Cardiac muscle cell (in vitro differentiated cells and primary cell): ENCODE data around the gene SFN. TPM values are rescaled to one million over a fixed set of nuclear protein-coding genes. Genes with fewer than 3 reads are reported as not detected.

Experiments
- DNase-seq, 2 donors: peaks; one replicate each; pipeline versions ENCODE4 v3.0.0 to v3.0.0-alpha.2; 2010 to 2017; ENCODE audit warnings: low read depth in 1 of 2, low spot score in 1 of 2
- H3K27ac ChIP-seq: fragments of 200-600 bp; sonication (generic); 2 replicates; pipeline ENCODE4 v1.5.1; 2016
- H3K27me3 ChIP-seq: fragments of 200-600 bp; sonication (generic); 2 replicates; pipeline ENCODE4 v1.6.0; 2016; ENCODE audit warnings: control low read depth
- H3K36me3 ChIP-seq: fragments of 200-600 bp; sonication (generic); 2 replicates; pipeline ENCODE4 v1.5.1; 2016; ENCODE audit warnings: control low read depth
- H3K4me1 ChIP-seq: fragments of 200-600 bp; sonication (generic); 2 replicates; pipeline ENCODE4 v1.8.1; 2017; ENCODE audit warnings: low read depth, mild to moderate bottlenecking, mixed run types
- H3K4me3 ChIP-seq: fragments of 200-600 bp; sonication (generic); 2 replicates; pipeline ENCODE4 v1.5.1; 2016; ENCODE audit warnings: mild to moderate bottlenecking
- H3K9me3 ChIP-seq: fragments of 200-600 bp; sonication (generic); 2 replicates; pipeline ENCODE4 v1.5.1; 2017; ENCODE audit warnings: low read depth, mild to moderate bottlenecking, control low read depth
- polyA plus RNA-seq: library from polyadenylated mRNA; unstranded; fragments of >200 nt; fragmentation: Nextera tagmentation; extraction: Ambion mirVana; gene quantifications from 2 replicates; pipeline ENCODE4 v1.2.1, GENCODE V29; 2016
- total RNA-seq: library from RNA; depleted of rRNA; stranded (reverse); fragments of >200 nt; gene quantifications from 2 replicates; pipeline ENCODE4 v1.2.3, GENCODE V29; 2016
- TF ChIP-seq, protein P1 (sequence below): IDR thresholded peaks from 2 replicates; pipeline ENCODE4 v1.5.1; 2012; ENCODE audit warnings: low read depth, mild to moderate bottlenecking, low read length

Gene SFN
- total and polyA plus RNA-seq, 2 experiments from 2014 or later: 0.13 to 0.15 TPM

DNA sequence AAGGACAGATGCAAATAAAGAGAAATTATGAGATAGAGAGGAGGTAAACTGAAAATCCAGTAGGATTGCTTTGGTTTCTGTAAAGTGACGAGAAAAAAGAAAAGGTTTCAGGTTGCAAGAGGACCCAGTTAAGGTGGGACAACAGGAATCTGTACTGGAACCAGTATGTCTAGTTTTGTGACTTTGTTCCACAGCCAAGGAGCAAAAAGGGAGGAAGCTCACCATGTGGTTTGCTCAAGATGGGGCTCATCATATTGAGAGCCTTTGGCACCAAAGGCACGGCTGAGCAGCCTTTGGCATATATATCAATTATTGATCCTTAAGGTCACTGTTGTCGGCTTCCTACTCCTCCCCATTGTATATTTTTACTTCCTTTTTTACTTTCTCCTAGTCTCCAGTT lies 38.2 kb upstream of the SFN start:
- Histone ChIP-seq H3K27me3 (no peaks in the 10 kb centered on the region), H3K27ac (no peak overlapping the region)
- TF ChIP-seq, protein P1, sequence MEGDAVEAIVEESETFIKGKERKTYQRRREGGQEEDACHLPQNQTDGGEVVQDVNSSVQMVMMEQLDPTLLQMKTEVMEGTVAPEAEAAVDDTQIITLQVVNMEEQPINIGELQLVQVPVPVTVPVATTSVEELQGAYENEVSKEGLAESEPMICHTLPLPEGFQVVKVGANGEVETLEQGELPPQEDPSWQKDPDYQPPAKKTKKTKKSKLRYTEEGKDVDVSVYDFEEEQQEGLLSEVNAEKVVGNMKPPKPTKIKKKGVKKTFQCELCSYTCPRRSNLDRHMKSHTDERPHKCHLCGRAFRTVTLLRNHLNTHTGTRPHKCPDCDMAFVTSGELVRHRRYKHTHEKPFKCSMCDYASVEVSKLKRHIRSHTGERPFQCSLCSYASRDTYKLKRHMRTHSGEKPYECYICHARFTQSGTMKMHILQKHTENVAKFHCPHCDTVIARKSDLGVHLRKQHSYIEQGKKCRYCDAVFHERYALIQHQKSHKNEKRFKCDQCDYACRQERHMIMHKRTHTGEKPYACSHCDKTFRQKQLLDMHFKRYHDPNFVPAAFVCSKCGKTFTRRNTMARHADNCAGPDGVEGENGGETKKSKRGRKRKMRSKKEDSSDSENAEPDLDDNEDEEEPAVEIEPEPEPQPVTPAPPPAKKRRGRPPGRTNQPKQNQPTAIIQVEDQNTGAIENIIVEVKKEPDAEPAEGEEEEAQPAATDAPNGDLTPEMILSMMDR: no peak

DNA sequence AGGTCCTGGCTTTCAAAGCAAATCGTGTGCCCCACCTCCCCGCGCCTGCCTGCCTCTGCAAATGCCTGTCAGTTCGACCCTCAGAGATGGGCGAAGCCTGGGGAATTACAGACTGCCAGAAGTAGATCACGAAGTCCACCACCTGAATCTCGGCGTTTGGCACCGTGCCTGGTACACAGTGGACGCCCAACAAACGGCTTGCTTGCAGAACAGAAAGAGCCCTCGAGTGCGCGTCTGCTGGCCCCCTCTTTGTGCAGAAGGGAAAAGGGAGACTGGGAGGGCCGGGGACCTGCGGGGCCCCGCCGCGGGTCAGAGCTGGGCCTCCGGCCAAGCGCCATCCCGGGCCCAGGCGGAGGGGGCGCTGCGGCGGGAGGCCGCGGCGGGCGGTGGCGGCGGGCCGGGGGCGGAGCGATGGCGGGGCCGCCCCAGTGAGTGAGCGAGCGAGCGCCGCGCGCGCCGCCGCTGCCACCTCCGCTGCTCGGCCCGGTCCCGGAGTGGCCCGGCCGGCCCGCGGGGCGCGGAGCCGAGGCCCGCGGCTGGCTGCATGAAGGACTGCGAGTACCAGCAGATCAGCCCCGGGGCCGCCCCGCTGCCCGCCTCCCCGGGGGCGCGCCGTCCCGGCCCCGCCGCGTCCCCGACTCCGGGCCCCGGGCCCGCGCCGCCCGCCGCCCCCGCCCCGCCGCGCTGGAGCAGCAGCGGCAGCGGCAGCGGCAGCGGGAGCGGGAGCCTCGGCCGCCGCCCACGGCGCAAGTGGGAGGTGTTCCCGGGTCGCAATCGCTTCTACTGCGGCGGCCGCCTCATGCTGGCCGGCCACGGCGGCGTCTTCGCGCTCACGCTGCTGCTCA lies 36.5 kb upstream of the SFN start, which contains the start of gene ZDHHC18:
Gene ZDHHC18, plus strand, starts transcription at position 428 of the 845 bp plus-strand sequence. Its CDS starts 117 bp downstream, at position 545.
- H3K4me3 ChIP-seq: peak within 1 kb of the TSS; percentile 95
- peak; percentile 62 to 85 for DNase-seq
- TF ChIP-seq, protein P1: peak; percentile 38
- peak within 1 kb of the TSS; percentile 55 for H3K27ac ChIP-seq
- no peaks in the 10 kb centered on the region for H3K9me3 ChIP-seq
- H3K4me1 ChIP-seq: peaks cover 22% of the 10 kb centered on the region
- no peaks in the 10 kb centered on the region for H3K36me3 ChIP-seq
- no peaks in the 10 kb centered on the region for H3K27me3 ChIP-seq

More for the DNA sequence above, 38.2 kb upstream of the SFN start:
- Histone ChIP-seq H3K9me3 (no peaks in the 10 kb centered on the region), H3K4me3 (no peak overlapping the region), H3K36me3 (no peaks in the 10 kb centered on the region), H3K4me1 (peaks cover 22% of the 10 kb centered on the region)
- no peak for DNase-seq

DNA sequence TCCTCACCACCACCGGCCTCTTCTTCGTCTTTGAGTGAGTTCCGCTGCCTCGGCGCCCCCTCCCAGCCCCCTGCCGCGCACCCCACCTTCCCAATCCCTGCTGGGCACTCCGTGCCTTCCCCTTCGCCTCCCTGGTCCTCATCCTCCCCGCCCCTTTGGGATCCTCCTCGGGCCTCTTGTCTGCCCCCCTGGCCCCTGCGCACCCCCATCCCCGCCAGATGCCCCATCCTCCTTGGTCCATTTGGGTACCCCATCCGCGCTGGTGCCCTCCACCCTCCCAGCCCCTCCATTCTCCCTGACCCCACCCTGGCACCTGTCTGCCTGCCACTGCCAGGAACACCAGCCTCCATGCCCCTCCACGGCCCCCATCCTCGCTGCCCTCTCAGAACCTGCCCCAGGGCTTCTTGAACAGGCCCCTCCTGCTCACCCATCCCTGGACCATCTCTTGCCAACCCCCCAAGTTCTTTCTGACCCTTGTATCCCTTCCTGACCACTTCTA lies 35.8 kb upstream of the SFN start:
- Histone ChIP-seq H3K4me3 (peak overlapping the region; percentile 95), H3K9me3 (no peaks in the 10 kb centered on the region), H3K36me3 (no peaks in the 10 kb centered on the region), H3K27me3 (no peaks in the 10 kb centered on the region), H3K27ac (no peak overlapping the region), H3K4me1 (peaks cover 22% of the 10 kb centered on the region)
- TF ChIP-seq, protein P1: no peak
- DNase-seq: no peak

- Histone ChIP-seq H3K4me1 (peaks cover 22% of the 10 kb centered on the region), H3K27me3 (no peaks in the 10 kb centered on the region), H3K36me3 (peaks cover 3% of the 10 kb centered on the region), H3K9me3 (no peaks in the 10 kb centered on the region), H3K27ac (no peak overlapping the region), H3K4me3 (peak overlapping the region; percentile 95)
- no peak for DNase-seq
- TF ChIP-seq, protein P1: no peak
These were observed 35.3 kb upstream of the SFN start for GRCh38 chr1:26827663-26828062.

DNA sequence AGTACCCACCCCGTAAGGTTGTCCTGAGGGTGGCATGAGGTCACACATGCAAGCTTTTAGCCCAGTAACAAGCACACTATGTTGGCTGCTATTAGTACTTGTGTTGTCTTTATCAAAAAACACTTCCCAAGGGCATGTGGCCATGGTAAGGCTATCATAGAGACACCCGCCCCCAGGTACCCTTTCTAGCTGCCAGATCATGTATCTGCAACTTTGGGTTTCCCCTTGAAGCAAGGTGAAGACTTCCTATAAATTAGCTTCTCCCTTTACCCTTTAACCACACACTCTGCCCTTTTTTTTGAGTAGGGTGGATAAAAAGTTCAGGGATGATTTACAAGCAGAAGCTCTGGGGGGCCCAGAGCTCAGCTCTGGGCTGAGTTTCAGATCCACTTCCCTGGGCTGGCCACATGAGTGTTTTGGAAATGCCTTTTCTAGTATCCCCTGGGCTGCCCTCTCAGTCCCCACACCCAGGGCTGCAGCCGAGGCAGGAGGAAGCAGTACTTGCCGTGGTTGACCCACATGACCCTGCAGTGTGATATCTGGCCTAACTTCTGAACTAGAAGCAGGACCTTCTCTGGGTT lies 34.4 kb upstream of the SFN start:
- Histone ChIP-seq H3K27me3 (no peaks in the 10 kb centered on the region), H3K36me3 (peaks cover 9% of the 10 kb centered on the region), H3K9me3 (no peaks in the 10 kb centered on the region), H3K4me1 (peaks cover 22% of the 10 kb centered on the region), H3K4me3 (no peak overlapping the region), H3K27ac (peak overlapping the region; percentile 2)
- DNase-seq: no peak
- TF ChIP-seq, protein P1: no peak
